Lower lobe of right lung (tissue), 2 donors: ENCODE data around the gene CEP192. TPM values are rescaled to one million over a fixed set of nuclear protein-coding genes. Genes with fewer than 3 reads are reported as not detected.

Experiments used
- ATAC-seq, 2 donors: fragments of 200-7000 bp; cut with Tn5 transposase; one replicate each; pipeline ENCODE4 v1.9.1; 2020 to 2022; ENCODE audit warnings: mild to moderate bottlenecking in 2 of 2, moderate library complexity in 2 of 2
- DNase-seq: peaks from one replicate; pipeline ENCODE4 v3.0.0-alpha.2; 2020
- H3K27ac ChIP-seq: fragments of 200-600 bp; one replicate; pipeline ENCODE4 v1.8.0; 2022
- H3K27me3 ChIP-seq: fragments of 200-600 bp; one replicate; pipeline ENCODE4 v1.8.0; 2022; ENCODE audit warnings: low read depth
- H3K36me3 ChIP-seq: fragments of 200-600 bp; one replicate; pipeline ENCODE4 v1.8.0; 2022; ENCODE audit warnings: mild to moderate bottlenecking
- H3K4me1 ChIP-seq: fragments of 200-600 bp; one replicate; pipeline ENCODE4 v1.8.0; 2022
- H3K4me3 ChIP-seq: fragments of 200-600 bp; one replicate; pipeline ENCODE4 v1.8.0; 2022; ENCODE audit warnings: mild to moderate bottlenecking
- H3K9me3 ChIP-seq: fragments of 200-600 bp; one replicate; pipeline ENCODE4 v1.8.0; 2022
- CTCF ChIP-seq: fragments of 200-600 bp; IDR thresholded peaks from one replicate; pipeline ENCODE4 v1.8.0; 2022; ENCODE audit warnings: antibody characterized with exemption, mild to moderate bottlenecking
- intact Hi-C: fragments of 100-400 bp; cut with DNase I; formaldehyde crosslinking; loops from one replicate; pipeline ENCODE4 v1.11.0; 2022
- total RNA-seq: library from RNA; stranded (reverse); fragmentation: NEBNext Ultra II Directional; extraction: Animal tissue kit (Norgen Biotek cat#: 25700); gene quantifications from one replicate; pipeline ENCODE4 v1.2.1, GENCODE V29; 2021
- donor health status: DM: no; HTN: yes; CAD: no; lungs with severe emphysema.

The CEP192 gene
- total RNA-seq, 1 donor from 2014 or later: 29.1 TPM

GRCh38 chr18:13003466-13003896, 12.3 kb downstream of the CEP192 start:
- intact Hi-C loops: no loop called here
- Histone ChIP-seq H3K36me3 (peaks cover 47% of the 10 kb centered on the region), H3K9me3 (no peaks in the 10 kb centered on the region), H3K4me1 (no peaks in the 10 kb centered on the region), H3K27ac (no peak overlapping the region), H3K4me3 (no peak overlapping the region), H3K27me3 (no peaks in the 10 kb centered on the region)
- ATAC-seq: peak; percentile 51 to 64
- TF ChIP-seq CTCF: peak; percentile 26
- no peak for DNase-seq

GRCh38 chr18:13004396-13004795, 13.2 kb downstream of the CEP192 start:
- peaks cover 56% of the 10 kb centered on the region for H3K36me3 ChIP-seq

GRCh38 chr18:13005289-13005688, 14.1 kb downstream of the CEP192 start:
- intact Hi-C loops: no loop called here
- Histone ChIP-seq H3K4me3 (no peak overlapping the region), H3K9me3 (no peaks in the 10 kb centered on the region), H3K27ac (no peak overlapping the region), H3K27me3 (no peaks in the 10 kb centered on the region), H3K36me3 (peaks cover 60% of the 10 kb centered on the region), H3K4me1 (no peaks in the 10 kb centered on the region)
- ATAC-seq (no peak), DNase-seq (no peak)
- no peak for TF ChIP-seq CTCF

More at GRCh38 chr18:13004396-13004795, 13.2 kb downstream of the CEP192 start:
- ATAC-seq: no peak
- Histone ChIP-seq H3K27me3 (no peaks in the 10 kb centered on the region), H3K9me3 (no peaks in the 10 kb centered on the region), H3K4me3 (no peak overlapping the region), H3K4me1 (no peaks in the 10 kb centered on the region), H3K27ac (no peak overlapping the region)
- no peak for DNase-seq
- TF ChIP-seq CTCF: no peak
- intact Hi-C loops: no loop called here

- ATAC-seq (no peak), DNase-seq (no peak)
- no peaks in the 10 kb centered on the region for H3K9me3 ChIP-seq
- H3K4me3 ChIP-seq: no peak overlapping the region
- H3K27me3 ChIP-seq: no peaks in the 10 kb centered on the region
- no peaks in the 10 kb centered on the region for H3K4me1 ChIP-seq
- H3K27ac ChIP-seq: no peak overlapping the region
- intact Hi-C loops: no loop called here
- peaks cover 60% of the 10 kb centered on the region for H3K36me3 ChIP-seq
- no peak for TF ChIP-seq CTCF
Observed at GRCh38 chr18:13006531-13007247, 15.5 kb downstream of the CEP192 start.

GRCh38 chr18:13007248-13007560, 16.0 kb downstream of the CEP192 start:
- intact Hi-C loops: no loop called here
- ATAC-seq (no peak), DNase-seq (no peak)

More at GRCh38 chr18:13007248-13007560, 16.0 kb downstream of the CEP192 start:
- Histone ChIP-seq H3K9me3 (no peaks in the 10 kb centered on the region), H3K4me1 (no peaks in the 10 kb centered on the region), H3K27ac (no peak overlapping the region), H3K27me3 (no peaks in the 10 kb centered on the region), H3K36me3 (peaks cover 60% of the 10 kb centered on the region), H3K4me3 (no peak overlapping the region)
- no peak for TF ChIP-seq CTCF
